ENCODE measurements around the gene NFATC1.

Gene NFATC1

DNA sequence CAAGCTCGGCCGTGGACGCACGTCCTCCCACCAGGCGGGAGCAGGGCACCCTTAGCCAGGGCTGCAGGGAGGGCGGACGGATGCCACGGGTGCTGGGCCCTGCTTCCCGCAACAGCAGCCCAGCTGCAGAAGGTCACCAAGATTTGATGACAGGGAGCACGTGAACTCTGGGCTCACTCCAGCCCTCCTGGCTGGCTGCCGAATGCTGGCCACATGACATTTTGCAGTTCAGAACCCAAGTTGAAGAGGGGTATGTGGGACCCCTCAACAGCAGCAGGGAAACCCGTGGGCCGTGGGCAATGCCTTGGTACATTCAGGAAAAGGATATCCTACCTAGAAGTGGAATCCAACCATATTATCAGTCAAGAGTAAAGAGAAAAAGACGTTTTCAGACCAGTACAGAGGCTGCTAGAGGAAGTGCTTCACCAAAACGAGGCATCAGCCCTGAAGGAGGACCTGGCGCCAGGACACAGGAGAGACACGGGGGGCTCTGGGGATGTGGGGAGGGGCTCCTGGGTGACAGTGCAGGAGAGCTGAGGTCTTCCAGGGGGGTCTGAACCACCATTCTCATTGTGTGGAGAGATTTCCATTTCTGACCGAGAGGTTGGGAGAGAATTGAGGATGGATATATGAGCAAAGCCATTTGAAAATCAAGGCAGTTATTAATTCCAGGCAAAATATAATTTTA is 176.5 kb downstream of the NFATC1 start:
- DNase-seq (ENCODE audit: low read depth, low spot score) = no peak

DNA sequence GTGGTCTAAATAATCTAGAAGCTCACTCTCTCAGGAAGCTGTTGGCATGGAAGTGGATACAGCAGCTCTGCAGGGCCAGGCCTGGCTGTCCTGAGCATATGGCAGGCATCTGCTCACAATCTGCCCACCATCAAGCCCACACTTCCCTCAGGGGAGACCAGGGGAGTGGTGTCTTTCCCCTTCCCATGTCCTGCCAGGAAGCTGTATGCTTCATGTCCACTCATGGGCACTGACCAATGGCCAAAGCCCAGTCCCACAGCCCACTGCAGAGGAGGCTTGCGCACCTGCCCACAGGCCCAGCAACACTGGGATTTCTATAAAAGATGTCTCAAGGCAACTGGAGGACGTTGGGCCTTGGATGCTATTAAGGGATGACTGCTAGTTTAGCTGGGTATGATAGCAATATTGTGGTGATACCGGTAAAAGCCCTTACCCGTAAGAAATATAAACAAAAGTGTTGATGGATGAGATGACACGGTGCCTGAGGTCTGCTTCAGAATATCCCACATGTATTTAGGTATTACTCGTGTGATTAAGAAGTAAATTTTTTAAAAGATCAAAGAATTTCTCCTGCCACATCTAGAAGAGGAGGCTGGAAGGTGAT is 177.2 kb downstream of the NFATC1 start:
- DNase-seq (ENCODE audit: low read depth, low spot score) = no peak

DNA sequence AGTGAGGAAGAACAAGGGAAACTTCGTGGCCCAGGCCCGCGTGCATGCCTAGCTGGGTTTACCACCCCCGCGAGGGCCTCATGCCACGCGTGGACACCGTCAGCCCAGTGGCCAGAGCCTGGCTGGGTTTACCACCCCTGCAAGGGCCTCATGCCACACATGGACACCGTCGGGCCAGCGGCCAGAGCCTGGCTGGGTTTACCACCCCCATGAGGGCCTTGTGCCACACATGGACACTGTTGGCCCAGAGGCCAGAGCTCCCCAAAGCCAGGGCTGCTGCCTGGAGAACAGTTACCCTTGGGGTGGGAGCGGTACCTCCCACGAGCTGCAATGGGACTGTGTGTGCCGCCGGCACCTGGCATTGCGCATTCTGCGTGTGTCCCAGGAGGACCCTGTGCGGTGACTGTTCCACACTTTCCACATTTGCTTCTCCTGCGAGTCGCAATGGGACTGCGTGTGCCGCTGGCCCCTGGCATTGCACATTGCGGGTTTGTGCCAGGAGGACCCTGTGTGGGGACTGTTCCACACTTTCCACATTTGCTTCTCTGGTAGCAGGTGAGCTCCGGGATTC is 178.3 kb downstream of the NFATC1 start:
- DNase-seq (ENCODE audit: low read depth, low spot score) = no peak

DNA sequence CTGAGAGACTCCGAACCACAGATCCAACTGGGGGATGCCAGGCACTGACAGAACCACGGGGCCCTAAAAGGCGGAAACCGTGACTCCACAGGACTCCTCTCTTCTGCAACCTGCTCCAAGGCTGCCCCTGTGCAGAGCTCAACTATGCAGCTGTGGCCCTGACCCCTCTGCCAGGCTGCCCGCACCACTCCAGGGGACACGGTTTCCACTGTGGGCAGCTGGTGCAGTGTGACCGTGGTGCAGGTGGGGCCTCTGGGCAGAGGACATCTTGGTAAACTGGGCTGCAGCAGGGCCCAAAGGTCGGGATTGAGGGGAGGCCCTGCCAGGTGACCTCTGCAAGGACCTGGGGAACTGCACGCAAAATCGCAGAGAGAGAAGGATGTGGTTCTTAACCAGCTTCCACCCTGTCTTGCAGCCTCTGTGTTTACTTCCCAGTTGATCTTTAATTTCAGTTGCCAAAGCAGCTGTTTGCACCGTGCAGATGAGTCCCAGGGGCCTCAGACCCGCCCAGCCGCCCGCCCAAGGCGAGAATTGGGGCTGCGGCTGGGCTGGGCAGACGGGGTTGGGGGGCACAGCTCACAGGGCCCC is 179.3 kb downstream of the NFATC1 start:
- no peak for DNase-seq (ENCODE audit: low read depth, low spot score)

DNA sequence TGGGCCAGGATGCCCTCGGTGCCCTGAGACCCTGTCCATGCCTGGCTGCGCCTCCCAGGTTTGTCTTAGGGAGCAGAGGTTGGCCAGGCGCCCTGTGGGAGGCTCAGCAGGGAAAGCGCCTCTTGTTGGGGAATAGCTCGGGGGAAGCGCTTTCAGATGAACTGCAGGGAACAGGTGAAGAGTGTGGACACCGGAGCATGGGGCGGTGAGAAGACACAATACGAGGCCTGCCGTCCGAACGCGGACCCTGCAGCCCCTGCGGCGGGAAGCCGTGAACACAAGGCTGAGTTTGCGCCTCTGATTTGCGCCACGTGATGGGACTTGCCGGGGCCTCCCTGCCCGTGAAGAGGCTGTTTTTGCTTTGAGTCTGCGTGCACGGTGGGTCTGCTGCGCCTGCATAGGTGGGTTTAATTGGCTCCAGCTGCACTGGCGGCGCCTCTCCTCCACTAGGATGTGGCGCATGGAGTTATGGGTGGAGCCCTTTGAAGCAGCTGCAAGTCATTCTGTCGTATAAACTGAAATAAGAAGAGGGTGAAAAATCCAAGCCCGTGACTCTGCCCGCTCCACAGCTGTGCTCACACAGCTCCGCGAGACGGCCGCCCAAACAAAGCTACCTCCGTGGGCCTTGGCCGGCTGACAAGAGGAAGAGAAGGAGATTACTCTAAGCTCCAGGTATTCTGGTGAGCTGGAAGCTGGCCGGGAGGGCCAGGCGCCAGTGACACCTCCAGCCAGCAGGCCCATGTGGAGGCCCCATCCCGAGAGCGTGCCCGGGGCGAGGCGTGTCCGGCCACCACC is 180.4 kb downstream of the NFATC1 start:
- DNase-seq (ENCODE audit: low read depth, low spot score) = peak; percentile 31

DNA sequence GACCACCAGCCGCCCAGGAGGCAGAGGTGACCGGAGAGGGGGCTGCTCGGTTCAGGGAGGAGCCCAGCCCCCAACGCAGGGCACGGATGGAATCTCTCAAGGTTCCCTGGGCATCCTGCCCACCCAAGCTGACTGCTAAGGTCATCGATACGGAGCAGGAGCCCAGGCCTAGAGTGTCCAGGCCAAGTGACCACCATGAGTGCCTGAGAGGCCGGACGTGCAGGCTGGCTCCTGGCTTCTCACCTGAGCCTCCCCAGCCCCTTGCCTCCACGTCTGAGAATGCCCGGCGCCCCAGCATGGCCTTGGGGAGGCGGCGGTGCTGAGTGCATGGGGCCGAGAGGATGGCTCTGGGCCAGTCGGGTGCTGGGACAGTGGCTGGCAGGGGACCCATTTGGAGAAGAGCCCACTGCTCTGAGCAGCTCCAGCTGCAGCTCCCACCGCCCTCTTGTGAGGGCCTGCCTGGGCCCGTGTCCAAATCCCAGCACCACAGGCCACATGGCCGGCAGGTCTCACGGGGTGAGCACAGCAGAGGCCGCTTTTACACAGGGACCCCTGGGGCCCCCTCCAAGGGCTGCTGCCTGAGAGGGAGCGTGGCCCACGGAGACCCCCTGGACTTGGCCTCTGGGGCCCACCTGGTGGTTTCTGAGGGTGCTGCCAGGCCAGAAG is 181.1 kb downstream of the NFATC1 start:
- DNase-seq (ENCODE audit: low read depth, low spot score) = no peak

DNA sequence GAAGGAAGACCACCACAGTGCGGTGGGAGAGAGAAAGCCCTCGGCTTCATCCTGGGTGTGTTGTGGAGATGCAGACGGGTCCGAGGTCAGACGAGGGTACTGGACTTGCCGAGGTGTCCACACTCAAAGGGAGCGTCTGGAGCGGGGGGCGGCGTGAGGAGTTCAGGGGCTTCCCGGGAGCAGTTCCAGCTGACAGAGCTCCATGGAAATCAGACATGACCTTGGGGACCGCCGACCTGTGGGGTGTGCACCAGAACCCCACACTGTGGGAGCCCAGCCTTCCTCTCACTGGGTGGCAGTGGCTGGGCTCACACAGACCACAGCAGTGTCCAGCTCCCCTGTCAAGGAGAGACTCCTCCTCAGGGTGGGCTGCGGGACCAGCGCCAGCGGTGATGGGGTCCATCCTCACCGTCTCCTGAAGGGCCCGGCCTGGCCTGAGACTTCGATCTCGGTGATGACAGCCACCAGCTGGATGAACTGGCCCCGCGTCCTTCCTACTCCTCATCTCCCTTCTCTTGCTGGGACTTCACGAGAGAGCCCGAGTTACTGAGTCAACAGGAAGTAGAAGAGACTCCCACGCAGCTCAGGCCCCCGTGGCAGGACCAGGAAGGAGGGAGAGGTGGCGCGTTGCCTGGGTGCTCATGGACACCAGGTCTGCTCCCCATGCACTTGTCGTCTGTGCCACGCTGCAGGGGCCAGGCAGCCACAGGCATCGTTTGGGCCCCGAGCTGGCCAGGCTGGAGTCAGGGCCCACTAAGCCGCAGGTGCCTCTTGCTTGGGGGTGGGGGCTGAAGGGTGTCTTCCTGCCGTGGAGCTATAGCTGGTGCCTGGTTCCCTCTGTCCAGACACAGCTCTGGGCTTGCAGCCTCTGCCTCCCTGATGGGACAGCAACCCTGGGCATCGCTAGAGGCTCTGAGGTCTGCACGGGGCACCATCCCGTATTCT is 182.0 kb downstream of the NFATC1 start:
- no peak for DNase-seq (ENCODE audit: low read depth, low spot score)

DNA sequence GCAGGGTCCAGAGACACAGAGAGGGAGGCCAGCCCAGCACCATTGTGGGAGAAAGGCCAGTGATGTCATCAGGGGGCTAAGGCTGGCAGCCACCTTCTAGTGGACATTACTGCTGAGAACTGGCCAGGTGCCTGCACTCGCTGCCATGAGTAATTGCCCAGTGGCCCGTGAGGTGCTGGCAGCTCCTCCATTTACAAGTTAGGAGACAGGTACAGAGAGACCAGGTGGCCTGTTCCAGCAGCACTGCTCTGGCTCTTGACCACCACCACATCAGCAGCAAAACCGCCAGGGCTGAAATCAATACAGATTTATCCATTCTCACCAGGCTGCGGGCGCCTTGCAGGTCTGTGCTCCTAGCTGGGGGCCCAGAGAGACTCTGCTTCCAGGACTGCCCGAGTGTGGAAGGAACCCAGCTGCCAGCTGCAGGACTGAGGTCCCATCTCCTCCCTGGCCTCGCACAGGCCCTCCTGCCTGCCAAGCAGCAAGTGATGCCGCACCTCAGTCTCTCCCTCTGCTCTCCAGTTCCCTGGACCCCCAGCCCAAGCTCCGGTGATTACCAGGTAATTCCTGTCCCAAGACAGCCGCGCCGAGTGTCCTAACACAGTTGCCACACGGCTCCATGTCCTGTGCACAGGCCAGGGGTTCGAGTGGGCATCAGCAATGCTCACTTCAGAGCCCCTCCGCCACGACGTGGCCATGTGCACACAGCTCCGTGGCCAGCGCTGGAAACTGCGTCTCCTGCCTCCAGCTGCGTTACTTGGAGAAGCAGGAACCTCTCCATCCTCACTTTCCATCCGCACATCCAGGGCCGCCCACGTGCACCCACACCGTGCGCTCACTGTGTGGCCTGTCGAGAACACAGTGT is 182.9 kb downstream of the NFATC1 start:
- no peak for DNase-seq (ENCODE audit: low read depth, low spot score)

Measured in smooth muscle cell of the brain vasculature (primary cell).